ENCODE measurements around the gene FUCA1.

FUCA1 gene

GRCh38 chr1:23799570-23800399, 68.3 kb downstream of the FUCA1 start:
- no peak for TF ChIP-seq CTCF (IDR thresholded peaks at IDR 0.05; ENCODE audit: control insufficient read depth, insufficient read depth, low read depth, low read length, missing control alignments)
- DNase-seq (ENCODE audit: low read depth) = no peak
- H3K4me3 ChIP-seq (ENCODE audit: control insufficient read depth, low read depth, low read length) = peak overlapping the region; percentile 82

- no peak for DNase-seq (ENCODE audit: low read depth)
- no peak for TF ChIP-seq CTCF (IDR thresholded peaks at IDR 0.05; ENCODE audit: control insufficient read depth, insufficient read depth, low read depth, low read length, missing control alignments)
- peak overlapping the region; percentile 82 for H3K4me3 ChIP-seq (ENCODE audit: control insufficient read depth, low read depth, low read length)
These were observed 68.9 kb downstream of the FUCA1 start for GRCh38 chr1:23799255-23799569.

- TF ChIP-seq CTCF (IDR thresholded peaks at IDR 0.05; ENCODE audit: control insufficient read depth, insufficient read depth, low read depth, low read length, missing control alignments) = no peak
- H3K4me3 ChIP-seq (ENCODE audit: control insufficient read depth, low read depth, low read length) = no peak overlapping the region
- no peak for DNase-seq (ENCODE audit: low read depth)
These were observed 69.4 kb downstream of the FUCA1 start for GRCh38 chr1:23798662-23799142.

- no peak for TF ChIP-seq CTCF (IDR thresholded peaks at IDR 0.05; ENCODE audit: control insufficient read depth, insufficient read depth, low read depth, low read length, missing control alignments)
- H3K4me3 ChIP-seq (ENCODE audit: control insufficient read depth, low read depth, low read length) = no peak overlapping the region
- no peak for DNase-seq (ENCODE audit: low read depth)
These were observed 70.3 kb downstream of the FUCA1 start for GRCh38 chr1:23797478-23798448.

- no peak for DNase-seq (ENCODE audit: low read depth)
- H3K4me3 ChIP-seq (ENCODE audit: control insufficient read depth, low read depth, low read length) = no peak overlapping the region
- no peak for TF ChIP-seq CTCF (IDR thresholded peaks at IDR 0.05; ENCODE audit: control insufficient read depth, insufficient read depth, low read depth, low read length, missing control alignments)
These were observed 71.4 kb downstream of the FUCA1 start for GRCh38 chr1:23796466-23797271.
